ENCODE measurements around the gene PSMG4.
A peak's percentile ranks its signal among the peaks of the same experiment; 100 is the strongest.

The PSMG4 gene

DNA sequence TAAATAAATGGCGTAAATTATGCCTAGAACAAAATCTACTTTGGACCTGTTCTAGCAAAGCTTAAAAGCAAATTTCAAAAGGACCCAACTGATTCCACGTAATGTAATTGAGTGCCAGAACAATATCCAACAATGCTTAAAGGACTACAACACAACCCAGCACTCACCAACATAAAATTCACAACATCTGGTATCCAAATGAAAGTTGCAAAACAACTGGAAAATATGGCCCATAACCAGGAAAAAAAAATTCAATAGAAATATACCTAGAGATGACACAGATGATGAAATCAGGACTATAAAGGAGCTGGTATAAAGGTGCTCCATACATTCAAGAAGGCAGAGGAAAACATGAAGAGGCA, 45.4 kb upstream of the PSMG4 start:
- Mint-ChIP-seq H3K27ac (no peak overlapping the region), H3K27me3 (ENCODE audit: low read depth) (peaks cover 11% of the 10 kb centered on the region), H3K4me3 (no peak overlapping the region), H3K9me3 (no peaks in the 10 kb centered on the region), H3K4me1 (peaks cover 10% of the 10 kb centered on the region), H3K36me3 (ENCODE audit: low read depth) (no peaks in the 10 kb centered on the region)
- TF ChIP-seq, protein P1, sequence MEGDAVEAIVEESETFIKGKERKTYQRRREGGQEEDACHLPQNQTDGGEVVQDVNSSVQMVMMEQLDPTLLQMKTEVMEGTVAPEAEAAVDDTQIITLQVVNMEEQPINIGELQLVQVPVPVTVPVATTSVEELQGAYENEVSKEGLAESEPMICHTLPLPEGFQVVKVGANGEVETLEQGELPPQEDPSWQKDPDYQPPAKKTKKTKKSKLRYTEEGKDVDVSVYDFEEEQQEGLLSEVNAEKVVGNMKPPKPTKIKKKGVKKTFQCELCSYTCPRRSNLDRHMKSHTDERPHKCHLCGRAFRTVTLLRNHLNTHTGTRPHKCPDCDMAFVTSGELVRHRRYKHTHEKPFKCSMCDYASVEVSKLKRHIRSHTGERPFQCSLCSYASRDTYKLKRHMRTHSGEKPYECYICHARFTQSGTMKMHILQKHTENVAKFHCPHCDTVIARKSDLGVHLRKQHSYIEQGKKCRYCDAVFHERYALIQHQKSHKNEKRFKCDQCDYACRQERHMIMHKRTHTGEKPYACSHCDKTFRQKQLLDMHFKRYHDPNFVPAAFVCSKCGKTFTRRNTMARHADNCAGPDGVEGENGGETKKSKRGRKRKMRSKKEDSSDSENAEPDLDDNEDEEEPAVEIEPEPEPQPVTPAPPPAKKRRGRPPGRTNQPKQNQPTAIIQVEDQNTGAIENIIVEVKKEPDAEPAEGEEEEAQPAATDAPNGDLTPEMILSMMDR (IDR thresholded peaks at IDR 0.05; ENCODE audit: unreplicated experiment in 3 of 3), result no peak

DNA sequence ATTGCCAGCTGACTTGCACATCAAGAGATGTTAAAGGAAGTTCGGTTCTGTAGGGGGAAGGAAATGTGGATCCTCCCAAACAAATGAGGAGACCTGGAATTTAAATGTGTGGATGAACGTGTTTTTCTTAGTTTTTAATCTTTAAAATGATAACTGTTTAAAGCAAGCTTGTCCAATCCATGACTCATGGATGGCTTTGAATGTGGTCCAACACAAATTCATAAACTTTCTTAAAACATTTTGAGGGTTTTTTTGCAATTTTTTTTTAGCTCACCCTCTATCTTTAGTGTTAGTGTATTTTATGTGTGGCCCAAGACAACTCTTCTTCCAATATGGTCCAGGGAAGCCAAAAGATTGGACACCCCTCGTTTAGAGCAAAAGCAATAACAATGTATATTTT, 43.8 kb upstream of the PSMG4 start:
- no peaks in the 10 kb centered on the region for H3K9me3 Mint-ChIP-seq
- H3K27me3 Mint-ChIP-seq (ENCODE audit: low read depth), result peaks cover 14% of the 10 kb centered on the region
- no peaks in the 10 kb centered on the region for H3K36me3 Mint-ChIP-seq (ENCODE audit: low read depth)
- no peaks in the 10 kb centered on the region for H3K4me1 Mint-ChIP-seq
- TF ChIP-seq, protein P1 (IDR thresholded peaks at IDR 0.05; ENCODE audit: unreplicated experiment in 3 of 3), result no peak
- no peak overlapping the region for H3K4me3 Mint-ChIP-seq
- H3K27ac Mint-ChIP-seq, result no peak overlapping the region

DNA sequence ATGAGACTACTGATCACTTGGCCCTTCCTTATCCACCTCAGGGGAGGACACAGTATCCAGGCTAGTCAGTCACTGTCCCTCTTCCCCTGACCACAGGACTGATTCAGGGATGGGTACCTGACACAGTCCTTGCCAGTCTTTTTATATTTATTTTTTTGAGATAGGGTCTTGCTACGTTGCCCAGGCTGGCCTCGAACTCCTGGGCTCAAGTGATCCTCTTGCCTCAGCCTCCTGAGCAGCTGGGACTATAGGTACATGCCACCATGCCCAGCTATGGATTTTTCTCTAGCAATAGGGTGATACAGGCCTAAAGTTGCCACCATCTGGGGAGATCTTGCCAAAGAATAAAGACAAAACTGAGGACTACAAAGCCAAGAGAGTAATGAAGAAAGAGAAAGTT, 41.5 kb upstream of the PSMG4 start:
- H3K27ac Mint-ChIP-seq, result peak overlapping the region in 1 of 3 experiments; percentile 10
- no peak overlapping the region for H3K4me3 Mint-ChIP-seq
- H3K9me3 Mint-ChIP-seq, result no peaks in the 10 kb centered on the region
- no peaks in the 10 kb centered on the region for H3K36me3 Mint-ChIP-seq (ENCODE audit: low read depth)
- peaks cover 9% of the 10 kb centered on the region for H3K27me3 Mint-ChIP-seq (ENCODE audit: low read depth)
- TF ChIP-seq, protein P1 (IDR thresholded peaks at IDR 0.05; ENCODE audit: unreplicated experiment in 3 of 3), result no peak
- no peaks in the 10 kb centered on the region for H3K4me1 Mint-ChIP-seq

DNA sequence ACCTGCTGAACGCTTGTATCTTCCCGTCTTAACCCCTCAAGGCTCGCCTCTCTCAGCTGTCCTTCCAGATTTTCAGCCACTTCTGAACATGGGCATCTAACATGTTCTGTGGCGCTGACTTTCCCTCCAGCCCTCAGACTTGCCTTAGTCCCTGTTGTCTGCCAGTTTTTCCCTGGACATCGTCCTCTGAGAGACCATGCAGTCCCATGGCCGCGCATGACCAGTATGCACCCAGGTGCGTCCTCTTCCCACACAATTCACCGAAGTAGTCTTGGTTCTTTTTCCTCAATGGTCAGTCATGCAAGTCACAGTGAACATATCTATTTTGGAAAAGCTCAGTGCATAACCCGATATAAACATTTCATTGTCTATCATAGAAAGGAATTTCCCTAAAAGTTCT, 40.5 kb upstream of the PSMG4 start:
- Mint-ChIP-seq H3K36me3 (ENCODE audit: low read depth) (no peaks in the 10 kb centered on the region), H3K27me3 (ENCODE audit: low read depth) (peaks cover 8% of the 10 kb centered on the region), H3K4me3 (no peak overlapping the region), H3K9me3 (no peaks in the 10 kb centered on the region), H3K4me1 (no peaks in the 10 kb centered on the region), H3K27ac (no peak overlapping the region)
- TF ChIP-seq, protein P1 (IDR thresholded peaks at IDR 0.05; ENCODE audit: unreplicated experiment in 3 of 3), result no peak

DNA sequence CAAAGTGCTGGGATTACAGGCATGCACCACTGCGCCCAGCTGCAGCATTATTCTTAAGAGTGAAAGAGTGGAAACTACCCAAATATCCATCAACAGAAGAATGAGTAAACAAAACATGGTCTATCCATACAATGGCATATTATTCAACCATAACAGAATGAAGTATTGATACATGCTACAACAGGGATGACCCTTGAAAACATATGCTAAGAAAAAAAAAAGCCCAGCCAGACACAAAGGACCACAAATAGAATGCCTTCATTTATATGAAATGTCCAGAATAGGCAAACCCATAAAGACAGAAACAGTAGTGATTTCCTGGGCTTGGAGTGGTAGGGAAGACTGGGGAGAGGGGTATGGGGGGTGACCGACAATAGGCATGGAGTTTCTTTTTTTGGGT, 38.4 kb upstream of the PSMG4 start:
- peaks cover 16% of the 10 kb centered on the region for H3K27me3 Mint-ChIP-seq (ENCODE audit: low read depth)
- H3K27ac Mint-ChIP-seq, result no peak overlapping the region
- peaks cover 7% of the 10 kb centered on the region for H3K4me1 Mint-ChIP-seq
- peaks cover 14% of the 10 kb centered on the region for H3K36me3 Mint-ChIP-seq (ENCODE audit: low read depth)
- no peaks in the 10 kb centered on the region for H3K9me3 Mint-ChIP-seq
- TF ChIP-seq, protein P1 (IDR thresholded peaks at IDR 0.05; ENCODE audit: unreplicated experiment in 3 of 3), result no peak
- no peak overlapping the region for H3K4me3 Mint-ChIP-seq

DNA sequence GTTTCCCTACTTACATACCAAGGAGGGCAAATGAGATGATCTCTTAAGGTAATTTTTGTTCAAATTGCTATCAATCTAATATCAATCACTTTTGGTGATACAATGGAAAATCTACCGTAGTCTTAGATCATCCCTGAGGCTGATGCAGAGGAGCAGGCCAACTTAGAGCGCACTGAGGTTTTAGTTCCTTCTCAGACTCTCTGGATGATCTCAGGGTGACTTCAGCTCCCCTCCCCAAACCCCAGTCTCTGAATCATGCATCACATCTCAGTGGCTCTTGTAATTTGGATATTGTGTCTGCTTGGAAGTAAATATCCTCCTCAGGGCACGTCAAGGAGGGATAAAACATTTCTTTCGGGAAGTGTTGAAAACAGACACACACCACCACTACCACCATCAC, 37.2 kb upstream of the PSMG4 start:
- H3K9me3 Mint-ChIP-seq, result no peaks in the 10 kb centered on the region

More for the DNA sequence above, 37.2 kb upstream of the PSMG4 start:
- Mint-ChIP-seq H3K36me3 (ENCODE audit: low read depth) (peaks cover 21% of the 10 kb centered on the region), H3K27ac (no peak overlapping the region), H3K4me1 (peaks cover 18% of the 10 kb centered on the region), H3K27me3 (ENCODE audit: low read depth) (peaks cover 27% of the 10 kb centered on the region), H3K4me3 (no peak overlapping the region)
- TF ChIP-seq, protein P1 (IDR thresholded peaks at IDR 0.05; ENCODE audit: unreplicated experiment in 3 of 3), result no peak
